GM10248 (cell line): ENCODE results near the gene PDE4D.

ENCODE experiments used
- CTCF ChIA-PET: fragments of 300-600 bp; sonication (Branson Sonifier 250); formaldehyde crosslinking; extraction: SDS; loops from one replicate; lab custom pipeline; 2021; ENCODE audit warnings: antibody characterized with exemption; lab: Yijun Ruan, JAX
- POLR2A ChIA-PET: fragments of 350-650 bp; sonication (Branson Sonifier 250); formaldehyde crosslinking; extraction: SDS; loops from one replicate; lab custom pipeline; 2020; ENCODE audit warnings: antibody characterized with exemption; lab: Yijun Ruan, JAX
- DNase-seq: peaks from one replicate; pipeline ENCODE4 v3.0.0; 2012; ENCODE audit errors: extremely low spot score
- TF ChIP-seq, protein P1 (sequence below): IDR thresholded peaks from 2 replicates; pipeline ENCODE4 v1.5.1; 2012; ENCODE audit warnings: mild to moderate bottlenecking, low read depth; ENCODE audit errors: extremely low read depth, missing control alignments, control extremely low read depth

PDE4D gene

DNA sequence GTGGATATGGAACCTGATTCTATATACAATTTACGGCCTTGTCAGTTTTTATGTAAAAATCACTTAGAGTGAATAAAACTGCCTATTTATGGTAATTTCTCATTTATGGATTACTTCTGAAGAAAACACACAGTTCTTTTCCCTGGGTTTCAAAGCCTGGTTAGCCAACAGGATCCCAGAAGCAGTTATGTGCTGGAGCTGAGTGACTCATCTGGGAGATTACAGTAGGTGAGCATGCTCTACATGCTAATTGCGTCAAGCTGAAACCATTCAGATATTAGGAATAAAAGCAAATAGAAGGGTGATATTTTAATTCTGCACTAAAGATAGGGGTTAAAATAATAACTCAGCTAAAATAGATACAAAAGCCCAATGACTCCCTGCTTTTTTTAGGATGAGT, 47.8 kb downstream of the PDE4D start:
- no peak for DNase-seq
- TF ChIP-seq, protein P1, sequence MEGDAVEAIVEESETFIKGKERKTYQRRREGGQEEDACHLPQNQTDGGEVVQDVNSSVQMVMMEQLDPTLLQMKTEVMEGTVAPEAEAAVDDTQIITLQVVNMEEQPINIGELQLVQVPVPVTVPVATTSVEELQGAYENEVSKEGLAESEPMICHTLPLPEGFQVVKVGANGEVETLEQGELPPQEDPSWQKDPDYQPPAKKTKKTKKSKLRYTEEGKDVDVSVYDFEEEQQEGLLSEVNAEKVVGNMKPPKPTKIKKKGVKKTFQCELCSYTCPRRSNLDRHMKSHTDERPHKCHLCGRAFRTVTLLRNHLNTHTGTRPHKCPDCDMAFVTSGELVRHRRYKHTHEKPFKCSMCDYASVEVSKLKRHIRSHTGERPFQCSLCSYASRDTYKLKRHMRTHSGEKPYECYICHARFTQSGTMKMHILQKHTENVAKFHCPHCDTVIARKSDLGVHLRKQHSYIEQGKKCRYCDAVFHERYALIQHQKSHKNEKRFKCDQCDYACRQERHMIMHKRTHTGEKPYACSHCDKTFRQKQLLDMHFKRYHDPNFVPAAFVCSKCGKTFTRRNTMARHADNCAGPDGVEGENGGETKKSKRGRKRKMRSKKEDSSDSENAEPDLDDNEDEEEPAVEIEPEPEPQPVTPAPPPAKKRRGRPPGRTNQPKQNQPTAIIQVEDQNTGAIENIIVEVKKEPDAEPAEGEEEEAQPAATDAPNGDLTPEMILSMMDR, result no peak
- ChIA-PET POLR2A (no interaction called here), CTCF (interaction anchor here (1.7 kb wide), 1 partner anchor 9 kb away, joined by 4 read pairs; no protein-coding TSS in a partner anchor)

DNA sequence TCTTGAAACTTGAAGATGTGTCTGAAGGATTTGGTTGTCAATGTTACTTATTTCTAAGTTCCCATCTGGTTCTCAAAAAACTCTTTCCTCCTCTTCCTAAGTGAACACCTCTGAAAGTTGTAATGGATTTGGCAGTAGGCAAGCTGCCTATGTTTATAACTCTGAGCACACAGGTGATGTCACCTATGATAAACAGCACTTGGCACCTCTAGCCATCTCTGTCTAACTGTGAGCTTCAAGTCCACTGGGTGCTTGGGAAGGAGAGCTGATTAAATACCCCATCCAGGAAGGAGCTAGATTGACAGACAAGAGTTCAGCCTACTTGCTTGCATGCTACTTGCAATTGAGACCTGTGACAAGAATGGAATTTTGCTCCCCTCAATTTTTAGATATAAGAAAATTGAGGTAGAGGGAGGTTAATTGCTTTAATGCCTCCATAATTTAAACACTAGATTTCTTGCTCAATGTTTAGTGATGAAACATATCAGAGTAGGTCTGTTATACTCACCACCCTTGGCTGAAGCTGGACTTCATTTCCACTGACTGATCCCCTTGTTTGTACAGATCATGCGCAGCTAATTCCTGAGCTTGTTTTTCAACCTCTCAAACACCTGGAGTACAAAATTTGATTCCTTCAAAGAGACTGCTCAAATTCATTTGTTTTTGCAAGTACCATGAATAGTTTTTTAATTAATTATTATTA, 49.9 kb downstream of the PDE4D start:
- POLR2A ChIA-PET, result no interaction called here

DNA sequence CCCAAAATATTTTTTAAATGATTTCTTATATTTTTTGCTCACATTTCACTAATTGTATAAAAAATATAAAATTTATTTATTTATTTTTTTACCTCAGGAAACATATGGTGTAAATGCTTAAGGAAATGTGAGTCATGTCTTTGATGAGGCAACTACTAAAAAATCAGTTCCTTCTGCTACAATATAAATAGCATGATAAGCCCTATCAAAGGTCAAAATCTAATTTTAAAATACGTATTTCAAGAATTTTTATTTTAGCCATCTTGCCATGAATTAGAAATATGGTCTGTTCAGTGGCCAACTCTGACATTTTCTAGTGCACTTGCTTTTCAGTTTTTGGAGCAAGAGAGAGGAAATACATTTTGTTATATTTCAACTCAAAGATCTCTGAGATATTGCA, 50.5 kb downstream of the PDE4D start:
- POLR2A ChIA-PET, result no interaction called here
- TF ChIP-seq, protein P1, result no peak
- DNase-seq, result no peak
- CTCF ChIA-PET, result no interaction called here

More for the DNA sequence above, 49.9 kb downstream of the PDE4D start:
- TF ChIP-seq, protein P1, result no peak
- CTCF ChIA-PET, result interaction anchor here (0.9 to 1.0 kb wide), 2 partner anchors 8 to 12 kb away, joined by 3 read pairs; no protein-coding TSS in a partner anchor
- no peak for DNase-seq

DNA sequence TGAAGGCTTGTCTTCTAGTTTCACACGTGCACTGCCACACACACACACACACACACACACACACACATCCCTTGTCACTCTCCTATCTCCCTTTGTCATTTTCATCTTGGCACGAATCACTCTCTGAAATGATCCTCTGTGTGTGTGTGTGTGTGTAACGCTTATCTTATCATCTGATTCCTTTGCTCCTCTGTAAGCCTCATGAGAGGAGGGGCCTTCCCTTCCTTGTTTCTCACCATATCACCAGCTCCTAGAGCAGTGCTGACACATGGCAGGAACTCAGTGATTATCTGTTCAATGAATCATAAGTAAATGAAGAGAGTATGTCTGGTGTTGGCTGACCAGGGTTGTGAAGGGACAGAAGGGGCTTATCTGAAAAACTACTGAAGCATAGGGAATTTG, 53.3 kb downstream of the PDE4D start:
- CTCF ChIA-PET, result interaction anchor here (0.8 to 1.5 kb wide), 3 partner anchors 26 to 829 kb away, joined by 3 to 4 read pairs (median 4); no protein-coding TSS in a partner anchor
- no peak for DNase-seq
- TF ChIP-seq, protein P1, result no peak
- POLR2A ChIA-PET, result no interaction called here

DNA sequence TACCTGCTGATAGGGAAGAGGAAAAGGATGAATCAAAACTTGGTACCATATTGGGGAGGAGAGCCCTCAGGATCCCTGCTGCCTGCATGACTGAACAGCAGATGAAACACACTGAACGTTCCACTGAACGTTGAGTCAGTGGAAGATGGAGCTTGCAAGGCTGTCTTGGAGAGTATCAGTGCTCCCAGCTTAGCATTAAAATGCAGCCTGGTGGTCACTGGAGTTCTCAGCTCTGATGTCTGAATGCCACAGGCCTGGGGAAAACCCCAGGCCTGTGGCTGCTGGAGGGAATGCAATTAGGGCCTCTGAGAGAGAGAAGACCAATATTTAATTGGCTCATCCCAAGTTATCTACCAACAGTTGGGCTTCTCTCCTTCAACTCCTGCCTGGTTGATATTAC, 54.5 kb downstream of the PDE4D start:
- DNase-seq, result no peak
- TF ChIP-seq, protein P1, result no peak
- ChIA-PET CTCF (interaction anchor here (1.4 to 1.5 kb wide), 2 partner anchors 446 to 831 kb away, joined by 3 to 4 read pairs; no protein-coding TSS in a partner anchor), POLR2A (no interaction called here)

DNA sequence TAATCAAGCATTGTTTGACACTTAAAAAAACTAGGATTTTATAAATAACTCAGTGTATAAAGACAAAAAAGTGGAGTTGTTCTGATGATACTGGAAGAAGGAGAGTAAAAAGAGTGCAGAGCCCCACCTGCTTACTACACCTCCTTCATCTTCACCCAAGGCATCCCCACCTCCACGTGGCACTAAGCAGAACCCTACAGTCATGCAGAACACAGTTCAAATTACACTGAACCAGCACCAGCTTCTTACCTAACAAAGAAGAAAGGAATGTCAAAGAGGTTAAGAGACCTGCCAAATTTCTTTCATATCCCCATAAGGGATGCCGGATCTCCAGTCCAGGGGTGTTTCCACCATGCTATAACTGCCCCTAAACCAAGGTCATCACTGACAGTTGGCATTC, 55.5 kb downstream of the PDE4D start:
- DNase-seq, result no peak
- POLR2A ChIA-PET, result no interaction called here
- TF ChIP-seq, protein P1, result no peak
- CTCF ChIA-PET, result no interaction called here
